Measurements from ENCODE around the gene ERO1B.

The ERO1B gene

GRCh38 chr1:236292425-236292824 is 10.7 kb upstream of the ERO1B start:
- no peak for DNase-seq

DNA sequence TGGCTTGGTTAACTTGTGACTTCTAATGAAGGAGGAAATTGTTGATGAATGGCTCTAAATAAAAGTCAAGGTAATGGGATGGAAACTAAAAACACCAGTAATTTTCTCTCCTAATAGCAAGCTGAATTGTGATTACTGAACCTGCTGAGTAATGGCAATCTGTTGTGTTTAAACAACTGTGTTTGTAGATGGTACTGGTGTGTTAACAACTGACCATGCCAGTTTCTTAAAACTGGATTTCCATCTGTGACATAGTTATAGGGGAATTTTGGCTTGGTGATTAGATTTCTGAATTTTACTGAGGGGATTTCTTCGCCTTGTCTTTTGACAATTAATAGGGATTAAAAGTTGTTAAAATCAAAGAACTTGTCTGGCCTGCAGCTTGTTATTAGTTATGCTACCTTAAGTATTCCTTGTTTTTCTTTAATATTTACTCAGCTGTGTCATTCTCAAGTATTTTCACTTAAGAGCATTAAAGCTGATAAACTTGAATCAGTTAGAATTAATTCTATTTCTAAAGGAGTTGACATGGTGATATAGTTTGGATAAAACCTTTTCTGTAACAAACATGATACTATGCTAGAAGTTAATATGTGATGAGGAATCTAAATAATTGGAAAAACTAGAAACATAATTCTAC is 7.9 kb upstream of the ERO1B start:
- no peak for DNase-seq

DNA sequence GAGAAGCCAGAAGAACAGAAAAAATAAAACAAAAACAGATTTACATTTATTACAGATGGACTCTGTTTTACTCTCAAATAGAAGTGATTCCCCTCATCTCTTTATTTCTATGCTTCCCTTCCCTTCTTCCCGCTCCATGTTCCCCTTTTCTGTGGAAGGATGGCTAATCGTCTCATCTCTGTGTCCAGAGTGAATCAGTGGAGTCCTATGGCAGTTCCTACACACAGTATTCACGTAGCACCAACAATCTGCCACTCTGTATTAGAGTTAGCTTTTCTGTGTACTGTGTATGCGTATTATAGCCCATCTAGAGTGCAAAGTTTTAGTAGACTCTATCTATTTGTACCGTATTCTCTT is 6.8 kb upstream of the ERO1B start:
- no peak for DNase-seq

GRCh38 chr1:236287757-236288619 is 6.2 kb upstream of the ERO1B start:
- DNase-seq: no peak

DNA sequence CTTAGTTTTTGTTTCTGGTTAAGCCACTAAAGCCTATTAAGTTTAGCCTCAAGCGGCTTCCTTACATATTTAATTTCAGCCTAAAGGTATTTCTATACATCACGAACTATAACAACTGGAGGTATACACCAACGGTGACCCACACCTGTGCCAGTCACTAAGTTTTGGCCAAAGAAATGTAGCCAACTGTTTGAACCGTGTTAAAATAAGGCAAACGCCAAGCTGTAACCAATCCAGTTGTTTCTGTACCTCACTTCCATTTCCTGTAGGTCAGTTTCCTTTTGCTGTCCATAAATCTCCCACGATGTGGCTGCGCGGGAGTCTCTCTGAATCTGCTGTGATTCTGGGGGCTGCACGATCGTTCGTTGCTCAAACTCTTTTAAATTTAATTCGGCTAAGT is 5.6 kb upstream of the ERO1B start:
- no peak for DNase-seq

DNA sequence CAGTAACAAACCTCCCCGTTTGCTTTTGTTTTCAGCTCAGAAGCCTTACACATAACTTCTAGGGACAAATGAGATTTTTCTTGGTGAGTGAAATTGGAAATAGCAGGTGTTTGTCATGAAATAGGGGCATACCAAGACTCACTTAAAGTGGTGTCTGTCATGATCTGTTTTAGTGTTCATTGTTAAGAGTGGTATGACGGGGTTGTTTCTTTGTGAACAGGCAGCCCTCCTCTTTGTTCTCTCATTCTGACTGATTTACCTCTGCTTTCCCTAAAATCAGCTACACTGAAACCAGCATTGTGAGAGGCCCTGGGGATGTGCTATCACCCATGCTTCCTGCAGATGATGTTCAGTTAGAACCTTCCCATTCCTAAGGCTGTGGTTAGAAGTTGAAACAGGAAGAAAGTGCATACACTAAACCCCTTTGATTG is 2.5 kb upstream of the ERO1B start:
- peak; percentile 36 for DNase-seq

- DNase-seq: no peak
Measured at GRCh38 chr1:236282719-236283118, 961 bp upstream of the ERO1B start.

- no peak for DNase-seq
Measured at GRCh38 chr1:236282425-236282716, 613 bp upstream of the ERO1B start.

GRCh38 chr1:236281198-236281653 is 532 bp downstream of the ERO1B start:
- peak; percentile 21 for DNase-seq

DNA sequence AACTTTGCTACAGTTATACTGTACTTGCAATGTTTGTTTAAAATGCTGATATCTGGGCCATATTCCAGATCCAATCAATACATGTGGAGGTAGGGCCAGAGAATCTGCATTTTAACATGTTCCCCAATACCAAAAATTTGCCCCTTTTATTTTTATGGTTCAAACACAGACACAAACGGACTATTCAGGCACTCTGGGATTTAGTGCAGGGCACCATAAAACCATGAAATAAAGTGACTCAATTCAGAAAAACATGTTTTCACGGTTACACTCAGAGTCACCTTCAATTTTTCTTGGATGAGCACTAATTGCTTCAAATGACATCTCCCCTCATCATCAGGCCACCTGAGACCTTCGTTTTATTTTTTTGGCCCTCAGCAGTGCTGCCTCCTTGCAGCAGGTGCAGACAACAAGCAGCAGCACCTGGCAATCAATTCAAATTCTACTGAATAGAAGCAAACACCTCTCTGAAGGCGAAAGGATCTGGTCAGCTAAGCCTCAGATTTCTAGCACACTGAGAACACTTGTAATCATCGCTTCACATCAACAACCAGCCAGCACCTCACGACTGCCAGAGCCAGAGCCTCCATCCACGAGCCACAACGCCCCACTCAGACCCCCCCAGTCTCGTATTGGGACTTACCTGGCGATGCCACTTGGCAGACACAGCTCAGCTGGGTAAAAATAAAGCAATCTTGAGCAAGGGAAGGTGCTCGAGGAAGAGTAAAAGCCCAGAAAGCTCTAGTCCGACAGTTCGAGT is 1.1 kb downstream of the ERO1B start:
- DNase-seq: no peak

GRCh38 chr1:236275586-236275985 is 6.2 kb downstream of the ERO1B start:
- DNase-seq: no peak

DNA sequence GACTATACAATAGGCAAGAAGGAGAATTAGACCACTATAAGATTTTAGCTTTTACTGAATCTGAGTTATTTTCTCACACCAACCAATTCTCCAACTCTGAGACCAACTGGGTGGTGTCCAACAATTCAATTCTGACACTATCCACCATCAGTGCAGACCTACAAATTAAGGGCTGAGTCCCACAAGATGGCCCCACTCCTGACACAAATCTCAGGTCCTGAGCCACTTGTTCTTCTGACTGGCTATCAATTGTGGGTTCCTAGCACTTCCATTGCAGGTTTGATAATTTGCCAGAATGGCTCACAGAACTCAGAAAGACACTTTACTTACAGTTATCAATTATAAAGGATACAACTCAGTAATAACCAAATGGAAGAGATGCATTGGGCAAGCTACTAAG is 6.7 kb downstream of the ERO1B start:
- no peak for DNase-seq

- DNase-seq: no peak
Measured at GRCh38 chr1:236273358-236273757, 8.4 kb downstream of the ERO1B start.

DNA sequence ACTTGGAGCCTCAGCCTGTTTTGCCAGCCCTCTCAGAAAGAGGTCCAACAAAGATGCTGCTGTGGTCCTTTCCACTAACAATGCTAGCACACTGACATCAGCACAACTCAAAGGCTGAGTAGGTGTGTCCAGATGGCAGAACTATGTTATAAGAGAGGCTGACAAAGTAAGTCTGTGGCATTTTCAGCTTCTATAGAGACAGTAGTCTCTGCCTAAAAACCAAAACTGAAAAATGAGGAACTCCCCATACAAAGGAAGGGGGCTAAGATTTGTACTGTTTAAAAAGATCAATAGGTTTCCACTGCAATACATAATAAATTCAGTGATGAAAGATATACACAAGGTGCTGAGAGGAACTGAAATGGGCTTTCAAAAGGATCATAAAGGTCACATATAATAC is 12.3 kb downstream of the ERO1B start:
- no peak for DNase-seq

GRCh38 chr1:236261898-236262297 is 19.9 kb downstream of the ERO1B start:
- no peak for DNase-seq

DNA sequence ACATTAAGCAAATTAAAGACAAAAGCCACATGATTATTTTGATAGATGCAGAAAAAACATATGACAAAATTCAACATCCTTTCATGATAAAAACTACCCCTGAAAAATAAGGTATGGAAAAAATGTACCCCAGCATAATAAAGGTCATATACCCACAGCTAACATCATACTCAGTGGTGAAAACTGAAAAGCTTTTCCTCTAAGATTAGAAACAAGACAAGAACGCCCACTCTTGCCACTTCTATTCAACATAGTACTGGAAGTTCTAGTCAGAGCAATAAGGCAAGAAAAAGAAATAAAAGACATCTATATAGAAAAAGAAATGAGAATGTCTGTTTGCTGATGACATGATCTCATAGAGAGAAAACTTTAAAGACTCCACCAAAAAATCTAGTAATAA is 20.7 kb downstream of the ERO1B start:
- DNase-seq: no peak

GRCh38 chr1:236259043-236259442 is 22.7 kb downstream of the ERO1B start:
- no peak for DNase-seq

- DNase-seq: no peak
Measured at GRCh38 chr1:236258114-236258622, 23.6 kb downstream of the ERO1B start.

DNA sequence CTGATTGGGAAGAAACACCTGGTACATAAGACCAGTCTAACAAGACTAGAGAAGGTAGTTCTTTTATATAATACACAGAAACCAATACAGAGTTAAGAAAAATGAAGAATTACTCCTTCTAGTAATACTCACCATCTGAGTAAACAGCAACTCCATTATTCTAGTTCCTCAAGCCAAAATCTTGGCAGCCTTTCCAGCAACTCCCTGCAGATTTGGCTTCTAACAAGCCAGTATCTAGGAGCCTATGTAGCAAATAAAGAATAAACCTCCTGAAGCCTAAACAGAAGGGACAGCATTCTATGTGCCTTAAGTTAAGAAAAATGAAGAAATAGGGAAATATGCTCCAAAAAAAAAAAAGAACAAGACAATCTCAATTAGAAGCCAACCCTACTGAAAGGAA is 24.5 kb downstream of the ERO1B start:
- no peak for DNase-seq

DNA sequence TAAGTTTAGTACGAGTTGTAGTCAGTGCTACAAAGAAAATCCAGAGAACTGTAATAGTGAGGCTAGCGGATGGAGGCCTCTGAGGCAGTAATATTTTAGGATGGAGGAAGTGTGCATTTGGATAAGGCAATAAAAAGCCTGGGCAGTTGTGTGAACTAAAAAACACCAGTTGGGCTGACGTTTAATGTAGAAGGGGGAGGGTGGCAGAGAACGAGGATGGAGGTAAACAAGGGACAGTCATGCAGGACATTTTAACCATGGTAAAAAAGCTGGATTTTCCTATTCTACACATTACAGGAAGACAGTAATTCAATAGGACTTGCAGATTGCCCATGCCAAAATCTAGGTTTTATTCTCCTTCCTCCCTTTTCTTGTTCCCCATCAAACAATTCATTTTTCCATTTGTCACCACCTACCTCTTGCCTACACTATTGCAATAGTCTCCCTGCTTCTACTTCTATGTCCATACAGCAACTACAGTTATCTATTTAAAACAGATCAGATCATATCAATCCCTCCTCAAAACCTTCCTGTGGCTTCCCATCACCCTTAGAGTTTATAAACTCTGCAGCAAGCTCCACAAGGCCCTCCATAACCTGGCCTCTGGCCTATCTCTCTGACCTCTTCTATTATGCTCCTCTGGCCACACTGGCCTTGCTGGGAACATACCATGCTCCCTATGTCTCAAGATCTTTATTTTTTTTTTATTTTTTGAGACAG is 27.7 kb downstream of the ERO1B start:
- DNase-seq: no peak

DNA sequence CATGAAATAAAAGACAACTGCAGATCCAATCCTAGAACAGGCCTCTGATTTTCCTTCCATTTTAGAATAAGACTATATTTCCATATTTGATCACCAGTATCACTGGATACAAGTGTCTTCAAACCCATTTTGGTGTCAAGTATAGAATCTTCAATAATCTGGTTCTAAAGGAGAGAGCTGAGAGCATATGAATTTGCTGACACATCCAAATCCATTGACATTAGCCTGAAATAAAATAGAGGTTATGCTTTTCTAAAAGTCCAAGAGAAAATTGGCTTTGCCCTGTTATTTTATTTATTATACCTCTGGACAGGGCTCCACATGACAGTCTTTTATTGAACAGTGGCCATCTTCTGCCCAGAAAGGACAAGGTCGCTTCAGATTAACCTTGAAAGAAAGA is 28.6 kb downstream of the ERO1B start:
- DNase-seq: no peak

- DNase-seq: no peak
Measured at GRCh38 chr1:236251587-236251986, 30.2 kb downstream of the ERO1B start.

GRCh38 chr1:236247286-236247685 is 34.5 kb downstream of the ERO1B start:
- no peak for DNase-seq
